ENCODE data around the gene HNRNPDL. TPM values are rescaled to one million over a fixed set of nuclear protein-coding genes. Genes with fewer than 3 reads are reported as not detected.
"Not testable (repeated sequence)": the region's sequence is repeated elsewhere in the genome, so short reads cannot be mapped to it uniquely, and the experiment has no call there.

HNRNPDL gene
- total RNA-seq = 100 to 1,000 TPM in 1 of 2 donors, 10 to 100 TPM in 1; 78.1 to 156 TPM
- long read RNA-seq, transcript HNRNPDL-201 (8 exons, 3,781 nt) = major isoform, 92 of 144 reads
- long read RNA-seq, transcript HNRNPDL-204 (7 exons, 2,404 nt) = minor isoform, 26 of 144 reads
- long read RNA-seq, partial matches to known transcripts = 12 of 144 reads
- long read RNA-seq, other reads (novel, unspliced or antisense) = 8 of 144 reads

DNA sequence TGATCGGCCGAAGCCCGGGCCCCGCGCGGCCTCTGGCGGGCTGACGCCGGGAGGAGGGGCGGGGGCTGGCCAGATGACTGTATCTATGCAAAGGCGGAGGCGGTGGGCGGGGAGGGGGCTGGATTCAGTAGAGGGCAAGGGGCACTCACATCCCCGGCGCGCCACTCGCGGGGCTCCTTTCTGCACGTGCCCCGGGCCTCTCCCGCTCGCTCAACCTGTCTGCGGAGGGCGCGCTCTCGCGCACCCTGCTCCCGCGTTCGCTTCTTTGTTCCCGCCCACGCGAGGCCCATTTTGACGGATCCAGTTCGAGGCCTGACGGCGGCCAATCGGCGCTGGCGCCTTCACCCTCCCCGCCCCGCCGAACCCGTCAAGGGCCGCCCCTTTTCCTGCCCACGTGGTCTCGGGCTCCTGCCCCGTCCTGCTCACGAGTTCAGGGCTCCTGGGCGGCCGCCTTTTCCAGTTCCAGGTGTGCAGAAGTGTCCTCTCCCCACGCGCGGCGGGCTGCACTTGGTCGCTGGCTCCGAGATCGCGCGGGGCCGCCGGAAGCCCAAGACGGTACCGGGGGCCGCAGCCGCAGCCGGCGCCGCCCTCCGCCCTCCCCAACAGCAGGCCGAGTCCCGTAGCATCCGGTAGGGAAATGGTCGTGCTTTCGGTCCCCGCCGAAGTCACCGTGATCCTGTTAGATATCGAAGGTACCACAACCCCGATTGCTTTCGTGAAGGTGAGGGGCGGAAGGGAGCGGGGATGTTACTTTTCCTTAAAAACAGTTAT lies at the start of gene HNRNPDL, which contains the start of gene ENOPH1:
TSS of gene HNRNPDL (minus strand) at position 270 of the 771 bp plus-strand sequence. CDS start 772 bp downstream, outside the sequence.
TSS of gene ENOPH1 (plus strand) at position 398 of the 771 bp plus-strand sequence. CDS start at position 638, 240 bp downstream.
- DNase-seq (peak; percentile 97), ATAC-seq (peak; percentile 85 to 88)
- intact Hi-C loops (cut with DNase I) = no loop called here

DNA sequence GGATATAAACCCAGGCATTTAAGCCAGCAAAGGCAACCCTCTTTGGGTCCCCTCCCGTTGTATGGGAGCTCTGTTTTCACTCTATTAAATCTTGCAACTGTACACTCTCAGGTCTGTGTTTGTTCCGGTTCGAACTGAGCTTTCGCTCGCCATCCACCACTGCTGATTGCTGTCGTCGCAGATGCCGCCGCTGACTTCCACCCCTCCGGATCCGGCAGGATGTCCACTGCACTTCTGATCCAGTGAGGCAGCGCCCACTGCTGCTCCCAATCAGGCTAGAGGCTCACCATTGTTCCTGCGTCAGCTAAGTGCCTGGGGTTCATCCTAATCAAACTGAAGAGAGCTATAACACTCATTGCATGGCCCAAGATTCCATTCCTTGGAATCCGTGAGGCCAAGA lies 49.3 kb upstream of the HNRNPDL start:
- ATAC-seq (no peak), DNase-seq (no peak)
- intact Hi-C loops (cut with DNase I) = no loop called here

DNA sequence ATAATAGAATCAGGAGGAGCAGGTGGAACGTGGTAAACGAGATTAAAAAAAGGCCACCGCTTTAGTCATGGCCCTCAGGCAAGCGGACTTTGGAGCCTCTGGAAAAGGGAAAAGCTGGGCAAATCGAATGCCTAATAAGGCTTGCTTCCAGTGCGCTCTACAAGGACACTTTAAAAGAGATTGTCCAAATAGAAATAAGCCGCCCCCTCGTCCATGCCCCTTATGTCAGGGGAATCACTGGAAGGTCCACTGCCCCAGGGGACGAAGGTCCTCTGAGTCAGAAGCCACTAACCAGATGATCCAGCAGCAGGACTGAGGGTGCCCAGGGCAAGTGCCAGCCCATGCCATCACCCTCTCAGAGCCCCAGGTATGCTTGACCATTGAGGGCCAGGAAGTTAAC lies 47.2 kb upstream of the HNRNPDL start:
- intact Hi-C loops (cut with DNase I); DNase-seq; ATAC-seq: not testable (repeated sequence)

DNA sequence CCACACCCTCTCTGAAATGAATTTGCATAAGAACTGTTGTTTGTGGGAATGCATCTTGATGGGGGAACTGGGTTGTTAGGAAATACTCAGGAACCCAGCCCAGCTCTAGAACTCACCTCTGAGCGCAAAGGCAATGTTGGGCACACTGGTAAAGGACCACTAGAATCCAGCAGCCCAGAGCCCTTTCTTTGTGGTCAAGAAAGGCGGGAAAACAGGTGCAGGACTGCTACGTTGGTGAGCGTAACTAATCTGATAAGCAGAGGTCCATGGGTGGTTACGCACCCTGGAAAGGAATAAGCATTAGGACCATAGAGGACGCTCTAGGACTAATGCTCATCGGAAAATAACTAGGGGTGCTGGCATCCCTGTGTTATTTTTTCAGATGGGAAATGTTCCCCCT lies 45.7 kb upstream of the HNRNPDL start:
- intact Hi-C loops (cut with DNase I); DNase-seq; ATAC-seq: not testable (repeated sequence)

DNA sequence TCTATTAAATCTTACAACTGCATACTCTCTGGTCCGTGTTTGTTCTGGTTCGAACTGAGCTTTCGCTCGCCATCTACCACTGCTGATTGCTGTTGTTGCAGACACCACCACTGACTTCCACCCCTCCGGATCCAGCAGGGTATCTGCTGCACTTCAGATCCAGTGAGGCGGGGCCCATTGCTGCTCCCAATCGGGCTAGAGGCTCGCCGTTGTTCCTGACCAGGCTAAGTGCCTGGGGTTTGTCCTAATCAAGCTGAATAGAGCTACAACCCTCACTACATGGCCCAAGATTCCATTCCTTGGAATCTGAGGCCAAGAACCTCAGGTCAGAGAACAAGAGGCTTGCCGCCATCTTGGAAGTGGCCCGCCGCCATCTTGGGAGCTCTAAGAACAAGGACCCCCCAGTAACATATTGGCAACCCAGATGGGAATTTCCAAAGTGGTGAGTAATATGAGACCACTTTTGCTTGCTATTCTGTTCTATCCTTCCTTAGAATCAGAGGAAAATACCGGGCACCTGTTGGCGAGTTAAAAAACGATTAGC lies 43.4 kb upstream of the HNRNPDL start:
- ATAC-seq = no peak
- no peak for DNase-seq
- intact Hi-C loops (cut with DNase I) = no loop called here

DNA sequence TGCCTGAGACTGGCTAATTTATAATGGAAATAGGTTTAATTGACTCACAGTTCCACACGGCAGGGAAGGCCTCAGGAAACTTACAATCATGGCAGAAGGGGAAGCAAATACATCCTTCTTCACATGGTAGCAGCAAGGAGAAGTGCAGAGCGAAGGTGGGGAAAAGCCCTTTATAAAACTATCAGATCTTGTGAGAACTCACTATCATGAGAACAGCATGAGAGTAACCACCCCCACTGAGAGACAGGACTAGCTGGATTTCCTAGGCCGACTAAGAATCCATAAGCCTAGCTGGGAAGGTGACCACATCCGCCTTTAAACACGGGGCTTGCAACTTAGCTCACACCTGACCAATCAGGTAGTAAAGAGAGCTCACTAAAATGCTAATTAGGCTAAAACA lies 42.8 kb upstream of the HNRNPDL start:
- ATAC-seq; DNase-seq; intact Hi-C loops (cut with DNase I): not testable (repeated sequence)

DNA sequence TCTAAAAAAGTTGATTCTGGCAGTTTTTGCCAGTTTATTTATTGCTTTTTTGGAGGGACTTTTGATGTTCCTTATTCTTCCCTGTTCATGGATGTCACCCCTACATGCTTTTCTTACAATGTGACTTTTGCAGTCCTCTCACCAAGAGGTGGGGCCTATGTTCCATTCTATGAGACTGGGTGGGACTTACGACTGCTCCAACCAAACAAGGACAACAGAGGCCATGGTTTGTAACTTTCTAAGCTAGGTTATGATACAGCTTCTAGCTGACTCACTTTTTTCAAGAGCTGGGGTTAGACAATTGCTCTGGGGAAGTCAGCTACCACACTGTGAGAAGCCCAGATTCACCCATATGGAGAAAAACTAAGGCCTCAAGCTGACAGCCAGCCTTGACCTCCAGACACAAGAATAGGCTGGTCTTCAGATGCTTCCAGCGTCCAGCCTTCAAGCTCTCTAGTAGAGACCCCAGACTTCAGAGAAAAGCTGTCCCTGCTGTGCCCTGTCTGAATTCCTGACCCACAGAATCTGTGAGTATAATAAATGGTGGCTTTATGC lies 39.6 kb upstream of the HNRNPDL start:
- peak; percentile 50 to 90 for ATAC-seq
- DNase-seq = no peak

DNA sequence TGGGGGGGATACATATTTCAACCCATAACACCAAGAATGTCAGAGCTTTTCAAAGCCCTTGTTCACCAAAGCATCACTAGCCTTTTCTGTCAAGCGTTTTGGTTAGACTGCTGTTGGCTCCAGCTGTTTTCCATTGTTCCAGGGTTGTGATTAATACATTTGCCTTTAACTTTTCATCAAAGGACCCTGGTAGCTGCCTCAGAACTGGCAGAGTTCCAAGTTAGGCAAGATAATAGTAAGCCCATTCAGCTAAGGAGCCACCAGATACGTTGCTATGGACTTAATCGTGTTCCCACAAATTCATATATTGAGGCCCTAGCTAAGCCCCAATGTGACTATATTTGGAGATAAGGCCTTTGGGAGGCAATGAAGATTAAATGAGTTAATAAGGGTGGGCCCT lies 37.2 kb upstream of the HNRNPDL start:
- DNase-seq (no peak), ATAC-seq (no peak)
- intact Hi-C loops (cut with DNase I) = loop anchor here in 1 of 2 donors (10.0 kb wide), 1 partner anchor 347 kb away; no protein-coding TSS in a partner anchor

More for the DNA sequence above, 39.6 kb upstream of the HNRNPDL start:
- intact Hi-C loops (cut with DNase I) = loop anchor here in 1 of 2 donors (10.0 kb wide), 1 partner anchor 345 kb away; no protein-coding TSS in a partner anchor

DNA sequence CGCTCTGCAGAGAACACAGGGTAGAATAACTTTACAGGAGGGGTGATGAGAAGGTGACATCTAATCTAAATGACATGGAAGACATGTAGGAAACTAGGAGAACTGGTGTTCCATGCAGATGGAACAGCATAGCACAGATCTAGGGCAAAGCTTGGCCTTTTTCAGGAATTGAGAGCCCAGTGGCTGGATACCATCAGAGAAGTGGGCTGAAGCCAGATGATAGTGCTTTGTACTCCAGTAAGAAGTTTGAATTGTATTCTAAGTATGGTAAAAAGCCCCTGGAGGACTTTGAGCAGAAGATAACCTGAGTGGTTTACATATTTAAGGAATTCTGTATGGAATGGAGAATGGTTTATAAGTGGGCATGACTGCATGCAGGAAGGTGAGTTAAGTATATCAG lies 33.0 kb upstream of the HNRNPDL start:
- no peak for ATAC-seq
- no peak for DNase-seq
- intact Hi-C loops (cut with DNase I) = loop anchor here (5.0 to 10.0 kb wide), 4 partner anchors 274 to 799 kb away; no protein-coding TSS in a partner anchor

DNA sequence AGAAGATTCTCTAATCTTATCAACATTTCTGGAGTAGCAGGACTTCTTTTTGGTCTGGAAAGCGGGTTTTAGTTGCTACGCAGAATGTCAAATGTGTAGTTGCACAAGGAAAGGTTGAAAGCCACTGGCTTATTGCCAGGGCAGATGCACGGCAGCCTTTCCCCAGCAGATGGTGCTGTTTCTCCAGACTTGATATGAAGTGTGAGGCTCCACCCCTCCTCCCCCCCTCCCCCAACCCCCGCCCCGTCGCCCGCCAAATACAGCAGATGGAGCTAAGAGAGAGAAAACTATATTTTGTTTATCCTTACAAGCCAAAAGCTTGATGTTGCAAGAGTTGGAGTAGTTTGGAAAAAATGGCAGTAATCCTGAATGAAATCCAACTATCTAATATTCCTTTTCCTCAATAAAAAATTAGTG lies 32.2 kb upstream of the HNRNPDL start:
- intact Hi-C loops (cut with DNase I) = loop anchor here (5.0 to 10.0 kb wide), 4 partner anchors 275 to 800 kb away; no protein-coding TSS in a partner anchor
- DNase-seq (peak; percentile 83), ATAC-seq (peak; percentile 89 to 93)

DNA sequence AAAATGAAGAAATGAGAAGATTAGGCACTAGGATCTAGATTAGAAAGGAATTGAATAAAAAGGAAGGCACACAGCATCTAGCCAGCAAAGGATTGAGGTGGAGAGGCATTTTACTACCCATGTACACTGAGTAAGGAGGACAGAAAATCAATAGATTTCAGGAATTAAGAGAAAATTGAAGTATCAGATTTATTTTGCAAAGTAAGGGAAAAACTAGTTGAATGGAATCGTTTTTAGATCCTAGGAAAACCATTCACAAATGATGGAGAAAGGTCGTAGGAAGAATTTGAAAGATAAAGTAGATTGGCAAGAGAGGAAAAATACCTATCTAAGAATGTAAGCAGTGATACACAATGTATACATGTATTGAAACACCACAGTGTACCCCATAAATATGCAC lies 31.4 kb upstream of the HNRNPDL start:
- intact Hi-C loops (cut with DNase I) = loop anchor here (5.0 to 10.0 kb wide), 4 partner anchors 276 to 801 kb away; no protein-coding TSS in a partner anchor
- no peak for DNase-seq
- ATAC-seq = no peak

DNA sequence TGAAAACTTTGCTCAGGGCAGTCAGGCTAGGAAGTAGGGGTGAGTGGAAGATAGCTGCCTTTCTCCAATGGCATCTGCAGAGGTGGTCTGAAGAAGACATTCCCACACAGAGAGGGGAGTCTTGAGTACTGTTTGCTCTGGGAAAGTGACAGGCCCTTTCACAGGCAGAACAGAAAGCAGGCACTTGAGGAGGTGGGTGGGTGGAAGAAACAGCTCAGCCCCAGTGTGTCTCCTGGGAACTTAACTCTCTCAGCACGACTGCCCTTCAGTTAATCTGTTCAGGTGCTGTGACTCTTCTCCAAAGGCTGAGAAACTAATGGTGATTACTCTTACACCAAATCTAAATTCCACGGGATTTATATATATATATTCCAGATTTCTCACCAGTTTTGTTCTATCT lies 28.5 kb upstream of the HNRNPDL start:
- ATAC-seq = no peak
- intact Hi-C loops (cut with DNase I) = no loop called here
- DNase-seq = no peak

DNA sequence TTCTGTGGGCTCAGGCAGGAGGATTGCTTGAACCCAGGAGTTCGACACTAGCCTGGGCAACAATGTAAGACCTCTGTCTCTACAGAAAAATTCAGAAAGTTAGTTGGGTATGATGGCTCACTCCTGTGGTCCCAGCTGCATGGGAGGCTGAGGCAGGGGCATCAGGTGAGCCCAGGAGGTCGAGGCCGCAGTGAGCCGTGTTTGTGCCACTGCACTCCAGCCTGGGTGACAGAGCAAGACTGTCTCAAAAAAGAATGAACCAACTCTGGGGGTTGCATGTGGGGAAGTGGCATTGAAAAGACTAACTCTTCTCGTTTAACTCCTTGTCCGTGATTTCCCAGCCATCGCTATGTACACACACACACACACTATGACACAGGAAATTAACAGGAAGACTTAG lies 27.0 kb upstream of the HNRNPDL start:
- ATAC-seq (no peak), DNase-seq (no peak)
- intact Hi-C loops (cut with DNase I) = no loop called here

DNA sequence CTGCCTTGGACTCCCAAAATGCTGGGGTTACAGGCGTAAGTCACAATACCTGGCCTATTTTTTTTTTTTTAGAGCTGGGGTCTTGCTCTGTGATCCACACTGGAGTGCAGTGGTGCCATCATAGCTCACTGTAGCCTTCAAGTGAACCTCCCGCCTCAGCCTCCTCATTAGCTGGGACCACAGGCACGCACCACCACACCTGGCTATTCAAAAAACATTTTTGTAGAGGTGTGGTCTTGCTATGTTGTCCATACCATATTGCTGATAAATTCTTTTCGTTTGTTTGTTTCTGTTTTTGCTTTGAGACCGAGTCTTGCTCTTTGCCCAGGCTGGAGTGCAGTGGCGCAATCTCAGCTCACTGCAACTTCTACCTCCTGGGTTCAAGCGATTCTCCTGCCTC lies 21.8 kb upstream of the HNRNPDL start:
- DNase-seq (no peak), ATAC-seq (no peak)
- intact Hi-C loops (cut with DNase I) = no loop called here

DNA sequence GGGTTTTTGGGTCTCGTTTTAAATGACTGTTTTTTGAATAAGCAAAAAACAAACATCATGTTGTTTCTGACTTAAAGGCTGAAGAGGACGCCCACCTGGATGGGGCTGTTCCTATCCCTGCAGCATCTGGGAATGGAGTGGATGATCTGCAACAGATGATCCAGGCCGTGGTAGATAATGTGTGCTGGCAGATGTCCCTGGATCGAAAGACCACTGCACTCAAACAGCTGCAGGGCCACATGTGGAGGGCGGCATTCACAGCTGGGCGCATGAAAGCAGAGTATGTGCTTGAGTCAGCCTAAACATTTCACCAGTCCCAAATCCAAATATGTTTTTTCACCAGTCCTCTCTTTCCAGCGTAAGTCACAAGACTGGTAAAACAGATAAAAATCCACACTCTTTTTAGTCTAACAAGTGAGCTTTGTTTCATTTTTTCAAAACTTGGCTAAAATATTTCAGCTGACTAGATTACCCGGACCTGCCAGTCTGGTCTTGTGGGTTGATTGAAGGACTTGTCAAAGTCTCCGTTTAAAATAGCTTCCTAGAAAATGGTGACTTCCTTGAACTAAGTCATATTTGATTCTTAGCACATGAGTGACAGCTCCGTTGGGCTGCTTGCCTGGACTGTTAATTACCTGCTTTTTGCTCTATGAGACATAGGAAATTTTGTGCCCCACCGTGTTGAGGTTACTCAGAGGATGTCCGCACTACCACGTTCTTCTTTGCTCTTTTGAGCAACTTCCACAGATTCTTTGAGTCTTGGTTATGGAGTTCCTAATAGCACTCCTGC lies 20.9 kb upstream of the HNRNPDL start:
- ATAC-seq = no peak
- intact Hi-C loops (cut with DNase I) = no loop called here

DNA sequence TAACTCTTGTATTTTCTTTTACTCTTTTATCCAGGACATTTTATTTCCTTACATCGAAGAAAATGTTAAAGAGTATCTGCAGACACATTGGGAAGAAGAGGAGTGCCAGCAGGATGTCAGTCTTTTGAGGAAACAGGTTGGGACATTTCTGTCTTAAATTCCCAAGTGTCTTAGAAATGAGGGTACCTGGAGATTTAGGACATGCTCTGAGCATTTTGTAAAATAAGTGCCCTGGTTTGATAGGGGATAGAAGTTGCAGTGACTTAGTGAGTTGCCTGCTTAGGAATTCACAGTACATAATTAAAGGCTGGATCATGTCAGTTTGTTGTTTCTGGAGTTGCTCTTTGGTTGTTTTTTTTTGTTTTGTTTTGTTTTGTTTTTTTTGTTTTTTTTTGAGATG lies 17.6 kb upstream of the HNRNPDL start:
- no peak for DNase-seq
- intact Hi-C loops (cut with DNase I) = no loop called here
- no peak for ATAC-seq

More for the DNA sequence above, 20.9 kb upstream of the HNRNPDL start:
- DNase-seq = no peak

DNA sequence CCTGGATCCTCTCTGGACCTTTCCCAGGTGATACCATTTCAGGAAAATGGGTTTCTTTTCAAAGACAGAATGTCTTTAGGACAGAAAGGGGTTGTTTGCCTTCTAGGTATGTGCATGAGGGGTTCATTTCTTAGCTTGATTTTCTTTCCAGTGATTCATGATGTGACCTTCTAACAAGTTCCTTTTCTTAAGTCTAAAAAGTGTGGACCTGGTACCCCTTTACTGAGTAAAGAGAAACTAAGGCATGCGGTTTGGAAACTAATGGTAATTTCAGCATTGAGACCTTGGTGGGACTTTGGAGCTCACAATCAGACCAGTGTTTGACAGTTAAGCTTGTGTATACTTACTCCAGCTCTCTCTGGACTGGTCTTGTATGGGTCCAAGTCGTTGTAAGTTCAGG lies 8.8 kb upstream of the HNRNPDL start:
- no peak for DNase-seq
- intact Hi-C loops (cut with DNase I) = no loop called here
- no peak for ATAC-seq

DNA sequence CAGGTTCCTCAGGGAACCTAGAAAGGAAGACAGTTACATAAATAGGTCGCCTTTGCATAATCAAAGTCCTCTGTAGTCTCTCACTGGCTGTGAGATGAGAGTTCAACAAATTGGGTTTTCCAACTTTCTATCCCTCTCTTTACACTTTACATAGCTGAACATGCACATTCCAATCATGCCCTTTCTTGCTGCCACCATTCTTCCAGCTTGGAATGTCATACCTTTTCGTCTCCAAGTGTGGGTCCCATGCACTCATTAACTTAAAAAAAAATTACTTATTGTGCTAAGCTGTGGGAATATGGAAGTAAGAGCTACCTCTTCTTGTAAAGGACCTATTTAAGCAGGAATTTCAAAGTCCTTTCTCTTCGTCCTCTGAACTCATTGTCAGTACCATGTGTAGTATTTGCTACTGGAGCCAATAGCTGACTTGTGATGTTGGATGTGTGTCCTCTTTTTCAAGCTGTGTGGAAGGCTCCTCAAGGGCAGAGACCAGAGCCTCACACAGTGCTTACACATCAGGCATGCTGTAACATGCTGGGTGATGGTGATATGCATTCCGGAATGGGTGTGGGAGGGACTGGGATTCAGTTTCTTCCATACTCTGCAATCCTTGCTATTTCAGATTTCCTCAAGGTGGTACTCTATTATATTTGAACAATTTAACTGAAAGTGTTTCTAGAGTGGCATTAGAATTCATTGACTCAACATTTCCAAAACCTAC lies 7.2 kb upstream of the HNRNPDL start:
- DNase-seq (no peak), ATAC-seq (no peak)
- intact Hi-C loops (cut with DNase I) = no loop called here

All from left cardiac atrium (tissue), 4 donors.